A673 (cell line): ENCODE data around the gene MROH8. TPM values are rescaled to one million over a fixed set of nuclear protein-coding genes. Genes with fewer than 3 reads are reported as not detected.

ENCODE experiments used
- BruUV-seq: library from RNA; stranded (reverse); fragments of 400-500 nt; replicated peaks from 2 replicates; lab custom pipeline; 2021; lab: Mats Ljungman, UMichigan
- CTCF ChIA-PET: fragments of 300-600 bp; sonication (Branson Sonifier 250); formaldehyde crosslinking; loops from one replicate; lab custom pipeline; 2022; ENCODE audit warnings: antibody characterized with exemption; lab: Charles Lee
- POLR2A ChIA-PET: fragments of 300-600 bp; sonication (Branson Sonifier 250); formaldehyde crosslinking; loops from one replicate; lab custom pipeline; 2022; ENCODE audit warnings: antibody characterized with exemption; ENCODE audit not compliant: low non-redundant PET; lab: Charles Lee
- DNase-seq: peaks from one replicate; pipeline ENCODE4 v3.0.0-alpha.2; 2015; ENCODE audit warnings: low spot score
- H3K27ac ChIP-seq: fragments of 200-600 bp; sonication (generic); 2 replicates; pipeline ENCODE4 v1.5.1; 2016; ENCODE audit warnings: mixed run types, low read depth, mild to moderate bottlenecking, mixed read lengths, antibody characterized with exemption, low read length; ENCODE audit not compliant: poor library complexity, severe bottlenecking
- H3K27me3 ChIP-seq: fragments of 200-600 bp; sonication (generic); replicated peaks from 2 replicates; pipeline ENCODE4 v1.6.1; 2017; ENCODE audit warnings: mixed run types, low read depth, mild to moderate bottlenecking, mixed read lengths, antibody characterized with exemption, low read length; ENCODE audit not compliant: insufficient read depth, poor library complexity
- H3K36me3 ChIP-seq: fragments of 200-600 bp; sonication (generic); 2 replicates; pipeline ENCODE4 v1.6.1; 2016; ENCODE audit warnings: mixed run types, mild to moderate bottlenecking, mixed read lengths, antibody characterized with exemption, low read length; ENCODE audit not compliant: insufficient read depth, poor library complexity, severe bottlenecking
- H3K4me1 ChIP-seq: fragments of 200-600 bp; sonication (generic); 2 replicates; pipeline ENCODE4 v1.6.1; 2017; ENCODE audit warnings: mixed run types, mild to moderate bottlenecking, mixed read lengths, antibody characterized with exemption, low read length; ENCODE audit not compliant: insufficient read depth, poor library complexity, severe bottlenecking
- H3K4me3 ChIP-seq: fragments of 200-600 bp; sonication (generic); 2 replicates; pipeline ENCODE4 v1.5.1; 2016; ENCODE audit warnings: low read depth, mixed run types, mild to moderate bottlenecking, mixed read lengths, low read length; ENCODE audit not compliant: poor library complexity, severe bottlenecking
- H3K9me3 ChIP-seq: fragments of 200-600 bp; sonication (generic); 2 replicates; pipeline ENCODE4 v1.6.1; 2016; ENCODE audit warnings: mixed run types, low read depth, mild to moderate bottlenecking, mixed read lengths, antibody characterized with exemption, low read length; ENCODE audit not compliant: poor library complexity, severe bottlenecking
- CTCF ChIP-seq: fragments of 300-800, 200-600 bp; sonication (generic); conservative IDR thresholded peaks from 2 replicates; pipeline ENCODE4 v1.5.1; 2017; ENCODE audit warnings: low read depth, mild to moderate bottlenecking, antibody characterized with exemption, low read length, moderate library complexity, mixed read lengths
- EZH2 ChIP-seq: fragments of 200-600 bp; sonication (generic); IDR thresholded peaks from 2 replicates; pipeline ENCODE4 v1.6.1; 2017; ENCODE audit warnings: borderline replicate concordance, low read depth, mild to moderate bottlenecking, mixed read lengths, antibody characterized with exemption, low read length; ENCODE audit not compliant: poor library complexity, severe bottlenecking
- intact Hi-C: fragments of 100-400 bp; cut with micrococcal nuclease; formaldehyde crosslinking; loops from one replicate; pipeline ENCODE4 v1.10.0; 2022; ENCODE audit not compliant: unreplicated experiment
- total RNA-seq: library from RNA; stranded (reverse); gene quantifications from 2 replicates; pipeline ENCODE4 v1.2.3, GENCODE V29; 2021

The MROH8 gene
- total RNA-seq, 1 experiment from 2014 or later = 1.6 TPM

- peaks cover 30% of the 10 kb centered on the region for H3K36me3 ChIP-seq
- H3K4me3 ChIP-seq = no peak overlapping the region
- no peaks in the 10 kb centered on the region for H3K9me3 ChIP-seq
- peak; percentile 87 for DNase-seq
- ChIA-PET CTCF (interaction anchor here (0.5 to 1.3 kb wide), 4 partner anchors 9 to 479 kb away, joined by 3 to 9 read pairs (median 3); no protein-coding TSS in a partner anchor), POLR2A (interaction anchor here (0.8 kb wide), 1 partner anchor 13 kb away, joined by 5 read pairs; the partner anchor contains the start of genes MROH8 and RPN2)
- intact Hi-C loops = no loop called here
- peaks cover 21% of the 10 kb centered on the region for H3K4me1 ChIP-seq
- BruUV-seq = no TSS peak
- no peak overlapping the region for H3K27ac ChIP-seq
- H3K27me3 ChIP-seq = no peaks in the 10 kb centered on the region
- TF ChIP-seq CTCF (peak; percentile 95), EZH2 (no peak)
Measured at GRCh38 chr20:37192137-37192854, 12.9 kb upstream of the MROH8 start.

- Histone ChIP-seq H3K27me3 (no peaks in the 10 kb centered on the region), H3K4me3 (no peak overlapping the region), H3K9me3 (no peaks in the 10 kb centered on the region), H3K27ac (no peak overlapping the region), H3K4me1 (peaks cover 21% of the 10 kb centered on the region), H3K36me3 (peaks cover 39% of the 10 kb centered on the region)
- ChIA-PET POLR2A (no interaction called here), CTCF (no interaction called here)
- DNase-seq = no peak
- BruUV-seq = no TSS peak
- TF ChIP-seq CTCF = no peak
- no peak for TF ChIP-seq EZH2
- intact Hi-C loops = no loop called here
Measured at GRCh38 chr20:37190354-37191112, 11.2 kb upstream of the MROH8 start.

- no peak for DNase-seq
- BruUV-seq = no TSS peak
- intact Hi-C loops = no loop called here
- H3K27me3 ChIP-seq = no peaks in the 10 kb centered on the region
- H3K9me3 ChIP-seq = no peaks in the 10 kb centered on the region
- TF ChIP-seq CTCF (no peak), EZH2 (no peak)
- no peak overlapping the region for H3K4me3 ChIP-seq
- CTCF ChIA-PET = interaction anchor here (0.6 kb wide), 1 partner anchor 803 kb away, joined by 3 read pairs; no protein-coding TSS in a partner anchor
- peaks cover 16% of the 10 kb centered on the region for H3K4me1 ChIP-seq
- peaks cover 49% of the 10 kb centered on the region for H3K36me3 ChIP-seq
- no peak overlapping the region for H3K27ac ChIP-seq
- POLR2A ChIA-PET = no interaction called here
Measured at GRCh38 chr20:37189416-37190016, 10.2 kb upstream of the MROH8 start.
